GM12878 (cell line): Measurements from ENCODE around the gene PLIN3. TPM values are rescaled to one million over a fixed set of nuclear protein-coding genes. Genes with fewer than 3 reads are reported as not detected.

ENCODE experiments used
- ATAC-seq: fragments of 200-7000 bp; cut with Tn5 transposase; 3 replicates; pipeline ENCODE4 v1.9.1; 2020; ENCODE audit warnings: mild to moderate bottlenecking, moderate library complexity
- BruUV-seq: library from RNA; stranded (reverse); fragments of 400-500 nt; replicated peaks from 2 replicates; lab custom pipeline; 2021; lab: Mats Ljungman, UMichigan
- CTCF ChIA-PET: fragments of 300-600 bp; sonication (Branson Sonifier 250); formaldehyde crosslinking; extraction: SDS; loops from one replicate; lab custom pipeline; 2021; ENCODE audit warnings: inconsistent platforms; lab: Yijun Ruan, JAX
- POLR2A ChIA-PET: fragments of 350-600 bp; formaldehyde crosslinking; extraction: SDS; loops from one replicate; lab custom pipeline; 2021; ENCODE audit warnings: inconsistent platforms; lab: Charles Lee
- RAD21 ChIA-PET: fragments of 300-600 bp; sonication (Branson Sonifier 250); formaldehyde crosslinking; loops from one replicate; lab custom pipeline; 2023; ENCODE audit warnings: antibody characterized with exemption; ENCODE audit not compliant: unreplicated experiment; lab: Charles Lee
- SMC1A ChIA-PET: fragments of 300-600 bp; sonication (Branson Sonifier 250); formaldehyde crosslinking; loops from one replicate; lab custom pipeline; 2023; ENCODE audit not compliant: unreplicated experiment, uncharacterized antibody; lab: Charles Lee
- DNase-seq: peaks from one replicate; pipeline ENCODE4 v3.0.0-alpha.2; 2011; ENCODE audit warnings: low read depth, low spot score
- FAIRE-seq: peaks from 3 replicates; lab custom pipeline; 2011; peaks lifted over from hg19 to GRCh38; lab: Jason Lieb, UNC
- H2AFZ ChIP-seq: 2 replicates; pipeline ENCODE4 v1.6.0; 2011; ENCODE audit warnings: low read depth, low read length, control low read depth; ENCODE audit not compliant: control insufficient read depth
- H3K27ac ChIP-seq: 2 replicates; pipeline ENCODE4 v1.5.1; 2011; ENCODE audit warnings: control low read depth; ENCODE audit not compliant: control insufficient read depth, insufficient read depth
- H3K27me3 ChIP-seq, 2 experiments: replicated peaks in 1 of 2; 2 replicates each; pipeline versions ENCODE4 v1.6.0 to v1.6.1; 2011; ENCODE audit warnings: low read length in 1 of 2; ENCODE audit not compliant: control insufficient read depth in 2 of 2, insufficient read depth in 2 of 2
- H3K36me3 ChIP-seq, 2 experiments: 2 replicates each; pipeline ENCODE4 v1.5.1; 2011; ENCODE audit warnings: low read length in 1 of 2; ENCODE audit not compliant: control insufficient read depth in 2 of 2, insufficient read depth in 2 of 2
- H3K4me1 ChIP-seq: 2 replicates; pipeline ENCODE4 v1.6.1; 2011; ENCODE audit warnings: mild to moderate bottlenecking, low read length, moderate library complexity, mixed read lengths; ENCODE audit not compliant: control insufficient read depth, insufficient read depth
- H3K4me2 ChIP-seq: 2 replicates; pipeline ENCODE4 v1.6.0; 2011; ENCODE audit warnings: control low read depth; ENCODE audit not compliant: control insufficient read depth, insufficient read depth
- H3K4me3 ChIP-seq: fragments of 200-600 bp; sonication (generic); 2 replicates; pipeline ENCODE4 v1.5.1; 2016
- H3K79me2 ChIP-seq: 2 replicates; pipeline ENCODE4 v1.6.0; 2011; ENCODE audit warnings: low read length; ENCODE audit not compliant: control insufficient read depth, insufficient read depth
- H3K9ac ChIP-seq: 2 replicates; pipeline ENCODE4 v1.8.0; 2011; ENCODE audit warnings: low read length, control low read depth, mixed read lengths; ENCODE audit not compliant: control insufficient read depth, insufficient read depth
- H3K9me3 ChIP-seq: replicated peaks from 3 replicates; pipeline ENCODE4 v1.5.1; 2011; ENCODE audit warnings: mild to moderate bottlenecking, low read length; ENCODE audit not compliant: control insufficient read depth, insufficient read depth
- H4K20me1 ChIP-seq: 2 replicates; pipeline ENCODE4 v1.6.0; 2011; ENCODE audit not compliant: control insufficient read depth, insufficient read depth
- BACH1 ChIP-seq: fragments of 450-650 bp; IDR thresholded peaks from 2 replicates; pipeline ENCODE4 v1.6.1; 2017; ENCODE audit warnings: mild to moderate bottlenecking, borderline replicate concordance
- BMI1 ChIP-seq: fragments of 450-650 bp; IDR thresholded peaks from 2 replicates; pipeline ENCODE4 v1.6.1; 2016; ENCODE audit warnings: mild to moderate bottlenecking, moderate library complexity, borderline replicate concordance
- CHD1 ChIP-seq: IDR thresholded peaks from 2 replicates; pipeline ENCODE4 v1.6.1; 2012; ENCODE audit warnings: low read depth, low read length, improper control_type of control experiment
- DPF2 ChIP-seq: fragments of 450-650 bp; IDR thresholded peaks from 2 replicates; pipeline ENCODE4 v1.6.1; 2017; ENCODE audit warnings: mild to moderate bottlenecking
- FOS ChIP-seq: IDR thresholded peaks from 3 replicates; pipeline ENCODE4 v1.6.1; 2011; ENCODE audit warnings: borderline replicate concordance; ENCODE audit not compliant: insufficient read length; ENCODE audit errors: extremely low read depth
- HDAC2 ChIP-seq: fragments of 200-600 bp; sonication (generic); IDR thresholded peaks from 2 replicates; pipeline ENCODE4 v1.6.1; 2017
- IRF4 ChIP-seq: IDR thresholded peaks from 2 replicates; pipeline ENCODE4 v1.6.1; 2011; ENCODE audit warnings: low read depth, low read length
- IRF5 ChIP-seq: fragments of 450-650 bp; IDR thresholded peaks from 2 replicates; pipeline ENCODE4 v1.6.1; 2017; ENCODE audit warnings: borderline replicate concordance
- LARP7 ChIP-seq: fragments of 450-650 bp; IDR thresholded peaks from 2 replicates; pipeline ENCODE4 v1.6.1; 2017; ENCODE audit warnings: mild to moderate bottlenecking
- PBX3 ChIP-seq: IDR thresholded peaks from 2 replicates; pipeline ENCODE4 v1.6.1; 2011; ENCODE audit warnings: mild to moderate bottlenecking, low read depth, low read length, moderate library complexity; ENCODE audit not compliant: insufficient replicate concordance
- SMARCA5 ChIP-seq: fragments of 450-650 bp; IDR thresholded peaks from 2 replicates; pipeline ENCODE4 v1.6.1; 2017; ENCODE audit warnings: mild to moderate bottlenecking
- SUPT20H ChIP-seq: IDR thresholded peaks from 2 replicates; pipeline ENCODE4 v1.6.1; 2011; ENCODE audit warnings: low read depth, mild to moderate bottlenecking, low read length, moderate library complexity, borderline replicate concordance; ENCODE audit not compliant: control insufficient read depth
- TCF12 ChIP-seq: IDR thresholded peaks from 2 replicates; pipeline ENCODE4 v1.6.1; 2011; ENCODE audit warnings: low read depth, mild to moderate bottlenecking, low read length
- TCF7 ChIP-seq: IDR thresholded peaks from 2 replicates; pipeline ENCODE4 v1.6.1; 2014; ENCODE audit warnings: antibody characterized with exemption, borderline replicate concordance
- USF1 ChIP-seq: IDR thresholded peaks from 2 replicates; pipeline ENCODE4 v1.6.1; 2011; ENCODE audit warnings: borderline replicate concordance, low read depth, mild to moderate bottlenecking, moderate library complexity, mixed read lengths, low read length; ENCODE audit not compliant: insufficient read depth; ENCODE audit errors: extremely low read length
- YBX1 ChIP-seq: fragments of 450-650 bp; IDR thresholded peaks from 2 replicates; pipeline ENCODE4 v1.6.1; 2016; ENCODE audit warnings: antibody characterized with exemption
- ZBED1 ChIP-seq: IDR thresholded peaks from 2 replicates; pipeline ENCODE4 v1.6.1; 2016; ENCODE audit warnings: borderline replicate concordance
- ZNF217 ChIP-seq: fragments of 450-650 bp; IDR thresholded peaks from 2 replicates; pipeline ENCODE4 v1.6.1; 2017; ENCODE audit warnings: antibody characterized with exemption, mild to moderate bottlenecking
- WGBS: methylation state at CpG from one replicate; pipeline ENCODE4 v1.1.6; 2016; ENCODE audit warnings: low lambda C conversion rate; ENCODE audit not compliant: insufficient replicate concordance, insufficient coverage; ENCODE audit errors: missing lambda C conversion rate; 5-methylcytosine and 5-hydroxymethylcytosine counted together
- in situ Hi-C: fragments of 300-500 bp; cut with MboI; formaldehyde crosslinking; loops from 9 replicates; pipeline ENCODE4 v1.14.3; 2018; ENCODE audit warnings: mixed read lengths
- intact Hi-C: fragments of 100-400 bp; cut with micrococcal nuclease; formaldehyde crosslinking; loops from one replicate; pipeline ENCODE4 v1.14.2; 2022; ENCODE audit not compliant: unreplicated experiment
- polyA plus RNA-seq, 11 experiments: library from polyadenylated mRNA; depleted of rRNA in 4 of 11; unstranded in 6 of 11; stranded (reverse) in 5 of 11; fragments of >200 nt; fragmentation: Nextera tagmentation in 4 of 11; fragmentation: Illumina TruSeq in 1 of 11; extraction: Ambion mirVana in 4 of 11; extraction: Trizol in 1 of 11; gene quantifications; 1 replicate in 1 of 11; 2 replicates in 10 of 11; pipeline versions ENCODE4 v1.2.1 to v1.2.3, GENCODE V29; 2011 to 2016; ENCODE audit warnings: inconsistent platforms in 2 of 11, missing spikeins in 2 of 11, low read depth in 1 of 11
- total RNA-seq, 4 experiments: library from RNA; depleted of rRNA in 3 of 4; stranded (reverse); fragments of >200 nt in 3 of 4; fragmentation: Illumina TruSeq in 1 of 4; extraction: Trizol in 1 of 4; gene quantifications; 2 replicates each; pipeline versions ENCODE4 v1.2.1 to v1.2.3, GENCODE V29; 2013 to 2021

PLIN3 gene
- total and polyA plus RNA-seq, 10 of the 15 experiments (the other 5 are each of a cell fraction or from before 2014, with no cell fraction given): 7.7 to 71.4 (median 66.8) TPM

GRCh38 chr19:4831304-4831978 is 36.0 kb downstream of the PLIN3 start, which contains the start of gene TICAM1 (continued):
- TF ChIP-seq ZBED1: no peak
- peak; percentile 95 for TF ChIP-seq DPF2
- TF ChIP-seq SUPT20H: no peak
- no peak for TF ChIP-seq BMI1
- TF ChIP-seq ZNF217: no peak; the same call in 1 of the 2 replicates
- no peak for TF ChIP-seq TCF7
- no peak for TF ChIP-seq HDAC2
- 0 out of 2 replicates have a peak, but pooled peaks have one; percentile 40 for TF ChIP-seq TCF12

GRCh38 chr19:4830768-4831265 is 36.6 kb downstream of the PLIN3 start:
- 0% methylated on average over 6 of the region's 6 CpGs for WGBS
- H3K4me2 ChIP-seq: peak overlapping the region; percentile 87
- TSS peak; percentile 86 for BruUV-seq
- no peaks in the 10 kb centered on the region for H3K27me3 ChIP-seq
- H3K36me3 ChIP-seq: peaks cover 0 to 6% of the 10 kb centered on the region in 2 experiments; a peak in 2 of 4 replicates
- H3K27ac ChIP-seq: peak overlapping the region; percentile 92
- H3K4me1 ChIP-seq: no peaks in the 10 kb centered on the region
- H3K9ac ChIP-seq: peak overlapping the region; percentile 96
- ChIA-PET RAD21 (interaction anchor here (0.8 to 4.4 kb wide), 9 partner anchors 9 to 81 kb away, joined by 3 to 22 read pairs (median 9); partner anchors contain the start of gene PLIN3), POLR2A (interaction anchor here (0.7 to 3.4 kb wide), 4 partner anchors 13 to 138 kb away, joined by 4 to 19 read pairs (median 10); partner anchors contain the start of genes KDM4B and PLIN3), CTCF (interaction anchor here (0.6 to 10.6 kb wide), 7 partner anchors 10 to 645 kb away, joined by 3 to 148 read pairs (median 3); no protein-coding TSS in a partner anchor), SMC1A (interaction anchor here (1.0 to 6.0 kb wide), 8 partner anchors 10 to 39 kb away, joined by 3 to 30 read pairs (median 6); no protein-coding TSS in a partner anchor)
- no peaks in the 10 kb centered on the region; the same call in 2 of the 3 replicates for H3K9me3 ChIP-seq
- DNase-seq (no peak), FAIRE-seq (peak; percentile 72), ATAC-seq (peak; percentile 12)
- in situ Hi-C loops: no loop called here
- intact Hi-C loops: no loop called here
- H4K20me1 ChIP-seq: peaks cover 4% of the 10 kb centered on the region; the same call in 1 of the 2 replicates
- H2AFZ ChIP-seq: no peak overlapping the region
- H3K4me3 ChIP-seq: peak overlapping the region; percentile 95
- peaks cover 51% of the 10 kb centered on the region for H3K79me2 ChIP-seq
- TF ChIP-seq SMARCA5 (peak; percentile 60; the same call in 1 of the 2 replicates), PBX3 (no peak), IRF4 (no peak), CHD1 (peak; percentile 6; the same call in 1 of the 2 replicates), IRF5 (no peak), LARP7 (no peak), YBX1 (no peak), FOS (no peak), BACH1 (no peak), USF1 (no peak)
